Fibroblast of pulmonary artery (primary cell): ENCODE data around the gene PCID2.

Experiments
- DNase-seq: peaks from one replicate; pipeline ENCODE4 v3.0.0-alpha.2; 2010; ENCODE audit warnings: low read depth
- H3K4me3 ChIP-seq: replicated peaks from 2 replicates; pipeline ENCODE4 v1.5.1; 2011; ENCODE audit warnings: low read depth, mild to moderate bottlenecking, control low read depth, low read length, moderate library complexity
- TF ChIP-seq, protein P1 (sequence below): IDR thresholded peaks from 2 replicates; pipeline ENCODE4 v1.5.1; 2011; ENCODE audit warnings: mild to moderate bottlenecking, control low read depth, low read length, inconsistent platforms; ENCODE audit errors: missing control alignments

PCID2 gene

DNA sequence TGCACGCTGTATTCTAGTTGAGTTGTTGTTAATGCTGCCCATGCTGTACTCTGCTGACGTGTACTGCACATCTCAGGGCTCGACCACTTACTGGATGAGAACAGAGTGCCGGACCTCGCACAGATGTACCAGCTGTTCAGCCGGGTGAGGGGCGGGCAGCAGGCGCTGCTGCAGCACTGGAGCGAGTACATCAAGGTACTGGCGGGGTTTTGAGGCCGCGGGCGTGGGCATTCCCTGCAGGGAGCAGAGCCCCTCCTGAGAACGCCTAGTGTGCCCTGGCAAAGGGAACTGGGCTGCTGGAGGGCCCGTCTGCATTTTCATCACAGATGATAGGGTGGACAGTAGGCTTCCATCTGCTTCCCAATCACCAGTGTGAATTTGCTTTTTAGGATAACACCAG is 30.9 kb upstream of the PCID2 start:
- H3K4me3 ChIP-seq = no peak overlapping the region
- TF ChIP-seq, protein P1, sequence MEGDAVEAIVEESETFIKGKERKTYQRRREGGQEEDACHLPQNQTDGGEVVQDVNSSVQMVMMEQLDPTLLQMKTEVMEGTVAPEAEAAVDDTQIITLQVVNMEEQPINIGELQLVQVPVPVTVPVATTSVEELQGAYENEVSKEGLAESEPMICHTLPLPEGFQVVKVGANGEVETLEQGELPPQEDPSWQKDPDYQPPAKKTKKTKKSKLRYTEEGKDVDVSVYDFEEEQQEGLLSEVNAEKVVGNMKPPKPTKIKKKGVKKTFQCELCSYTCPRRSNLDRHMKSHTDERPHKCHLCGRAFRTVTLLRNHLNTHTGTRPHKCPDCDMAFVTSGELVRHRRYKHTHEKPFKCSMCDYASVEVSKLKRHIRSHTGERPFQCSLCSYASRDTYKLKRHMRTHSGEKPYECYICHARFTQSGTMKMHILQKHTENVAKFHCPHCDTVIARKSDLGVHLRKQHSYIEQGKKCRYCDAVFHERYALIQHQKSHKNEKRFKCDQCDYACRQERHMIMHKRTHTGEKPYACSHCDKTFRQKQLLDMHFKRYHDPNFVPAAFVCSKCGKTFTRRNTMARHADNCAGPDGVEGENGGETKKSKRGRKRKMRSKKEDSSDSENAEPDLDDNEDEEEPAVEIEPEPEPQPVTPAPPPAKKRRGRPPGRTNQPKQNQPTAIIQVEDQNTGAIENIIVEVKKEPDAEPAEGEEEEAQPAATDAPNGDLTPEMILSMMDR = no peak
- DNase-seq = no peak

DNA sequence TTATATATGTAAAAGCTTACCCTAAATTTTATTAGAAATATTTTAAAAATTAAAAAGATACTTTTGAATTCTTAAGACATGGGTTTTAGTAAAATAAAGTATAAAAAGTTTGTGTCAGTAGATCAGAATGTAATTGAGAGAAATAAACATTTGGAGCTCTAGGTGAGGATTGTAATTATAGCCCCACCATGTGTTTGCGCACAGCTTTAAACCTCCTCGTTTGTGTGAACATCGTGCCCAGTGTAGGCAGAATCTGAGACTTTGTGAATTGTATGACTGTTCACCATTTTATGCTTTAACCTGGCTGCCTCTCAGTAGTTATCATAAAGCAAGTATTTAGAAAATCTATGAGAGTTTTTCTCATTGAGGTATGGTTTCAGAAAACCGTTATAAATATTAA is 30.1 kb upstream of the PCID2 start:
- TF ChIP-seq, protein P1 = no peak
- DNase-seq = no peak
- no peak overlapping the region for H3K4me3 ChIP-seq

DNA sequence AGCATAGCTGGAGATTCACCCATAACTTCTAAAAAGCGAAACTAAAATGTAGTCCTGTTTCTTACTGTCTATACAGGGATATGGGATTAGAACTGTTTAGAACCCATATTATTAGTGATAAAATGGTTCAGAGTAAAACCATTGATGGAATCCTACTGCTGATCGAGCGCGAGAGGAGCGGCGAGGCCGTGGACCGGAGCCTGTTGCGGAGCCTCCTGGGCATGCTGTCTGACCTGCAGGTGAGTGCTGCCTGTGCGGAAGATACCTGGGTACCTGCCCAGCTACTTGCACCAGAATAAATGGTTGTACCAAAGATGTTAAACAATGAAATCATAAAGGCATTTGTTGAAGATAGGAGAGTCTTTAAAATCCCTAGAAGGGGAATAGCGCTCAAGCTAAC is 24.6 kb upstream of the PCID2 start:
- H3K4me3 ChIP-seq = no peak overlapping the region
- DNase-seq = no peak
- TF ChIP-seq, protein P1 = no peak

DNA sequence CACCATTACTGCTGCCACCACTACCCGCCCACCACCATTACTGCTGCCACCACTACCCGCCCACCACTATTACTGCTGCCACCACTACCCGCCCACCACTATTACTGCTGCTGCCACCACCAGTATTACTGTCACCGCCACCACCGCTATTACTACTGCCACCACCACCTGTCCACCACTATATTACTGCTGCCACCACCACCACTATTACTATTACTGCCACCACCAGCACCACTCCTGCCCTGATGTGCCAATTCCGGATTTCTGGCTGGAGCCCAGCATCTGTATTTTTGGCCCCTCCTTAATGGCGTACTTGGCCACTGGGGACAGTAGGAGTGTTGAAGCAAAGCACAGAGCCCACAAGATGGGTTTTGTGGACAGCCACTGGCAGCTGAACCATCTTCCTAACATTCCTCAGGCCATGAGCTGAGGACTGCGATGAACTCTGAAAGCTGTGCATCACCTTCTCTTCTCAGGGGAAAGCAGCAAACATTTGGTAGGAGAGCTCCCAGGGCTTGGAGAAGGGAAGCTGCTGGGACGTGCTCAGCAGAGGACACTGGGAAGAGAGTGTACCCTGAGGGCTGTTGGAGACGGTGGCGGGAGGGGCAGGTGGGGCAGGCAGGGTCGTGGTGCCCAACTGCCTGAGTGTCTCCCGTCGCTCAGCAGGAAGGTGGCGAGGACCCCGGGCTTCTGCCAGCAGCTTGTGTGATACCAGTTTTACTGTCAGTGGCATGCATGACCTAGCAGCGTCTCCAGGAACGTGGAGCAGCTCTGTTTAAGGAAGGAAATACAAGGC is 23.9 kb upstream of the PCID2 start:
- TF ChIP-seq, protein P1 = no peak
- no peak overlapping the region for H3K4me3 ChIP-seq
- DNase-seq = no peak

DNA sequence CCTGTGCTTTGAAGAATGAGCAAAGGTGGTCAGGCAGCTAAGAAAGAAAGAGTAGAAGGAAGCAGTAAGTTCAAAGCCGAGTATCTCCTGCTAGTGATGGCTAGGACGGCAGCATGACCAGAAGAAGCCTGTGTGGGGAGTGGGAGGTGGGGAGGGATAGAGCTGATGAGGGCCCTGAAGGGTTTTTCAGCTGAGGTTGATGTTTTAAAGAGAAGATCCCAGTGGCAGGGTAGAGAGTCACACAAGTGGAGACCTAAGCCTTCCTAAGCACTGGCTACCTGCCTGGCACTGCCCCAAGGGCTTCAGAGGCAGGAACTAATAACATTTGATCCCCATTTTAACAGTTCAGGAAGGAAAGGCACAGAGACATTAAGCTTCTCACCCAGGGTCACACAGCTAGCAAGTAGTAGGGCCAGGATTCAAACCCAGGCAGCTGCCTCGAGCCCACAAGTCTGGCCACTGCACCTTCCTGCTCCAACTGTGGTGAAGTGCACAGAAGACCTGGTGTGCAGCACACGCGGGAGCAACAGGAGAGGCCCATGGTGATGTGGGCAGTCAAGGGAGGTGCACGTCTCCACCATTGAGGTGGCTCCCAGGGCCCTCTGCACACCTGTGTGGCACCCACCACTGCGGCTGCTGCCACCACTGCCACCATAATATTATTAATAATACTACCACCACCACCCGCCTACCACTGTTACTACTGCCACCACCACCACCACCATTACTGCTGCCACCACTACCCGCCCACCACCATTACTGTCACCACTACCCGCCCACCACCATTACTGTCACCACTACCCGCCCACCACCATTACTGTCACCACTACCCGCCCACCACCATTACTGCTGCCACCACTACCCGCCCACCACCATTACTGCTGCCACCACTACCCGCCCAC is 23.1 kb upstream of the PCID2 start:
- H3K4me3 ChIP-seq = no peak overlapping the region
- DNase-seq = no peak
- TF ChIP-seq, protein P1 = no peak

DNA sequence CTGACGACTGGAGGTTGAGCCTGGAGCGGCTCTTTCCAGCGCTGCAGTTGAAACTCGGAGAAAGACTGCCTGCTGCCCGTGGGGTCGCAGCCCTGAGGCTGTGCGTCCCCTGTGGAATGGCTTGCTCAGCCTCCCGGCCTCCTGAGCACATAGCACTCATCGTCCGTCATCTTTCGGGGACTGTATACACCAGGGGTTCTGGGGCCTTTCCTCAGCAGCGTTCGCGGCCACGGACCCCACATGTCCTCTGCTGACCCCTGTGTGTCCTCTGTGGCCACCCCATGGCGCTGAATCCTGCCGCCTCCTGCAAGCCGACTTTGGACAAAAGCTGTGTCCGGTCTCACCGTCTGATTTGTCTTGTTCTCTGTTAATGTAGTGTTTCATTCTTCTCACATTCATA is 21.3 kb upstream of the PCID2 start:
- TF ChIP-seq, protein P1 = no peak
- no peak overlapping the region for H3K4me3 ChIP-seq
- DNase-seq = no peak
